H1 (cell line): ENCODE results near the gene SMIM13. TPM values are rescaled to one million over a fixed set of nuclear protein-coding genes. Genes with fewer than 3 reads are reported as not detected.

Source experiments
- CTBP2 ChIP-seq: IDR thresholded peaks from 2 replicates; pipeline ENCODE4 v1.7.0; 2011; ENCODE audit warnings: borderline replicate concordance, mild to moderate bottlenecking, moderate library complexity, mixed read lengths, low read length; ENCODE audit not compliant: insufficient read depth, insufficient read length
- polyA plus RNA-seq, 7 experiments: library from polyadenylated mRNA; depleted of rRNA in 3 of 7; stranded (reverse) in 5 of 7; unstranded in 2 of 7; fragments of >200 nt in 5 of 7; fragments of 200-250 nt in 2 of 7; gene quantifications; 1 replicate in 5 of 7; 2 replicates in 1 of 7; 4 replicates in 1 of 7; pipeline versions ENCODE4 v1.2.1 to v1.2.3, GENCODE V29; 2011 to 2013; ENCODE audit warnings: missing spikeins in 2 of 7, mixed read lengths in 2 of 7
- total RNA-seq: library from RNA; stranded (reverse); fragmentation: NEBNext Ultra II Directional; extraction: Animal tissue kit (Norgen Biotek cat#: 25700); gene quantifications from 2 replicates; pipeline ENCODE4 v1.2.1, GENCODE V29; 2021

Gene SMIM13
- total and polyA plus RNA-seq, 2 of the 8 experiments (the other 6 are each of a cell fraction or from before 2014, with no cell fraction given): 1.7 to 10.6 TPM

DNA sequence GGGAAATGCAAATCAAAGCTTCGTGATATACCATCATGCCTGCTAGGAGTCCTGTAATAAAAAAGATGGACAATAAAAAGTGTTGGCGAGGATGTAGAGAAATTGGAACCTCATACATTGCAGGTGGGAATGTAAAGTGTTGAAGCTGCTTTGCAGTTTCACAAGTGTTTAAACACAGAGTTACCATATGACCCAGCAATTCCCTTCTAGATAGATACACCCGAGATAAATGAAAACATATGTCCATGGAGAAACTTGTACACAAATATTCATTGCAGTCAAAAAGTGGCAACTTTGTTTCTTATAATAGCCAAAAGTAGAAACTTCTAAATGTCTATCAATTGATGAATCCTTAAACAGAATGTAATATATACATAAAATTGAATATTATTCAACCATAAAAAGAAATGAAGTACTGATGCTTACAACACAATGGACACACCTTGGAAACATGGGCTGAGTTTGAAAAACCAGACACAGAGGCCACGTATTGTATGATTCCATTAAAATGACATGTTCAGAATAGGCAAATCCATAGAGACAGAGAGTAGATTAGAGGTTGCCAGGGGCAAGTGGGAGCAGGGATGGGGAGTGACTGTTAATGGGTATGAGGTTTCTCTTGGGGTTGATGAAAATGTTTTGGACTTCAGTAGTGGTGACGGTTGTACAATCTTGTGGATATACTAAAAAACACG is 38.7 kb downstream of the SMIM13 start (continued):
- TF ChIP-seq CTBP2: no peak
